PFSK-1 (cell line): ENCODE measurements around the gene CMIP.

ENCODE experiments used
- FOXP2 ChIP-seq: optimal IDR thresholded peaks from 2 replicates; pipeline ENCODE3; 2011; ENCODE audit warnings: borderline replicate concordance, control low read depth, inconsistent platforms; ENCODE audit not compliant: insufficient read depth; ENCODE audit errors: extremely low read length, extremely low read depth
- POLR2AphosphoS5 ChIP-seq: IDR thresholded peaks from 2 replicates; pipeline ENCODE4 v1.6.1; 2012; ENCODE audit warnings: low read depth, mild to moderate bottlenecking, control low read depth, low read length, moderate library complexity
- SIN3A ChIP-seq: IDR thresholded peaks from 2 replicates; pipeline ENCODE4 v1.6.1; 2012; ENCODE audit warnings: mild to moderate bottlenecking, low read length, moderate library complexity, borderline replicate concordance; ENCODE audit not compliant: insufficient read depth
- TAF1 ChIP-seq: IDR thresholded peaks from 2 replicates; pipeline ENCODE4 v1.6.1; 2012; ENCODE audit warnings: low read length, control low read depth, borderline replicate concordance; ENCODE audit not compliant: insufficient read depth
- TF ChIP-seq, protein P1 (sequence below), 2 experiments: IDR thresholded peaks; 2 replicates each; pipeline versions ENCODE4 v1.6.1 to v1.8.0; 2011 to 2012; ENCODE audit warnings: low read depth in 2 of 2, low read length in 2 of 2, control low read depth in 1 of 2, inconsistent platforms in 1 of 2, mild to moderate bottlenecking in 1 of 2, moderate library complexity in 1 of 2; ENCODE audit not compliant: insufficient read depth in 1 of 2

DNA sequence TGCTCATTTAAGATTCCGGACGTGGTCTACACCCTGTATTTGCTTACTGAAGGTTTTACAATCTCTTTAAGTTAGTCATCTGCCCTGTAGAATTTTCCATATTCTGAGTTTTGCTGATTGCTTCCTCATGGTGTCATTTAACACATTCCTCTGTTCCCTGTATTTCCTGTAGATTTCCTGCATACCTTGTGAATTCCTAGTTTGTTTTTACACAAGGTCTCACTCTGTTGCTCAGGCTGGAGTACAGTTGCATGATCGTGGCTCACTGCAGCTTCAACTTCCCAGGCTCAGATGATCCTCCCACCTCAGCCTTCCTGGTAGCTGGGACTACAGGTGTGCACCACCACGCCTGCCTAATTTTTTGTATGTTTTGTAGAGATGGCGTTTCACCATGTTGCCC lies 66.8 kb downstream of the CMIP start:
- no peak for TF ChIP-seq POLR2AphosphoS5
- TF ChIP-seq, protein P1, sequence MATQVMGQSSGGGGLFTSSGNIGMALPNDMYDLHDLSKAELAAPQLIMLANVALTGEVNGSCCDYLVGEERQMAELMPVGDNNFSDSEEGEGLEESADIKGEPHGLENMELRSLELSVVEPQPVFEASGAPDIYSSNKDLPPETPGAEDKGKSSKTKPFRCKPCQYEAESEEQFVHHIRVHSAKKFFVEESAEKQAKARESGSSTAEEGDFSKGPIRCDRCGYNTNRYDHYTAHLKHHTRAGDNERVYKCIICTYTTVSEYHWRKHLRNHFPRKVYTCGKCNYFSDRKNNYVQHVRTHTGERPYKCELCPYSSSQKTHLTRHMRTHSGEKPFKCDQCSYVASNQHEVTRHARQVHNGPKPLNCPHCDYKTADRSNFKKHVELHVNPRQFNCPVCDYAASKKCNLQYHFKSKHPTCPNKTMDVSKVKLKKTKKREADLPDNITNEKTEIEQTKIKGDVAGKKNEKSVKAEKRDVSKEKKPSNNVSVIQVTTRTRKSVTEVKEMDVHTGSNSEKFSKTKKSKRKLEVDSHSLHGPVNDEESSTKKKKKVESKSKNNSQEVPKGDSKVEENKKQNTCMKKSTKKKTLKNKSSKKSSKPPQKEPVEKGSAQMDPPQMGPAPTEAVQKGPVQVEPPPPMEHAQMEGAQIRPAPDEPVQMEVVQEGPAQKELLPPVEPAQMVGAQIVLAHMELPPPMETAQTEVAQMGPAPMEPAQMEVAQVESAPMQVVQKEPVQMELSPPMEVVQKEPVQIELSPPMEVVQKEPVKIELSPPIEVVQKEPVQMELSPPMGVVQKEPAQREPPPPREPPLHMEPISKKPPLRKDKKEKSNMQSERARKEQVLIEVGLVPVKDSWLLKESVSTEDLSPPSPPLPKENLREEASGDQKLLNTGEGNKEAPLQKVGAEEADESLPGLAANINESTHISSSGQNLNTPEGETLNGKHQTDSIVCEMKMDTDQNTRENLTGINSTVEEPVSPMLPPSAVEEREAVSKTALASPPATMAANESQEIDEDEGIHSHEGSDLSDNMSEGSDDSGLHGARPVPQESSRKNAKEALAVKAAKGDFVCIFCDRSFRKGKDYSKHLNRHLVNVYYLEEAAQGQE (IDR thresholded peaks at IDR 0.05; ENCODE audit: insufficient read depth in 1 of 2, low read depth in 2 of 2, low read length in 2 of 2), result no peak
- no peak for TF ChIP-seq TAF1
- TF ChIP-seq SIN3A, result no peak
- no peak for TF ChIP-seq FOXP2
